ENCODE data around the gene LIMCH1.

- no peak for TF ChIP-seq POLR2A (IDR thresholded peaks at IDR 0.05)
- TF ChIP-seq CTCF (IDR thresholded peaks at IDR 0.05): no peak
- TF ChIP-seq POLR2AphosphoS5 (IDR thresholded peaks at IDR 0.05): no peak
Observed at GRCh38 chr4:41549478-41549877, 11.5 kb downstream of the LIMCH1 start.
